Measurements from ENCODE around the gene TOLLIP.

The TOLLIP gene

GRCh38 chr11:1296287-1296686 is 13.1 kb downstream of the TOLLIP start:
- no peak for ATAC-seq
- TF ChIP-seq PPARA (CRISPR knock-in tag; IDR thresholded peaks at IDR 0.05; ENCODE audit: borderline replicate concordance) (no peak), ZFP30 (CRISPR knock-in tag; IDR thresholded peaks at IDR 0.05) (no peak), TSHZ2 (CRISPR knock-in tag; IDR thresholded peaks at IDR 0.05) (no peak), POU6F1 (CRISPR knock-in tag; IDR thresholded peaks at IDR 0.05; ENCODE audit: borderline replicate concordance, low read depth) (no peak), TCF4 (CRISPR knock-in tag; IDR thresholded peaks at IDR 0.05; ENCODE audit: borderline replicate concordance) (no peak), PATZ1 (CRISPR knock-in tag; IDR thresholded peaks at IDR 0.05; ENCODE audit: borderline replicate concordance) (no peak), OSR1 (CRISPR knock-in tag; IDR thresholded peaks at IDR 0.05) (no peak)

- TF ChIP-seq ZNF8 (CRISPR knock-in tag; IDR thresholded peaks at IDR 0.05) (no peak), ISL1 (CRISPR knock-in tag; IDR thresholded peaks at IDR 0.05) (no peak), TCF4 (CRISPR knock-in tag; IDR thresholded peaks at IDR 0.05; ENCODE audit: borderline replicate concordance) (no peak), ZFP30 (CRISPR knock-in tag; IDR thresholded peaks at IDR 0.05) (no peak), ZC3H10 (CRISPR knock-in tag; IDR thresholded peaks at IDR 0.05) (no peak), BACH2 (CRISPR knock-in tag; IDR thresholded peaks at IDR 0.05; ENCODE audit: borderline replicate concordance) (no peak)
- no peak for ATAC-seq
Measured at GRCh38 chr11:1295591-1295990, 13.8 kb downstream of the TOLLIP start.

GRCh38 chr11:1295086-1295485 is 14.3 kb downstream of the TOLLIP start:
- TF ChIP-seq GLIS3 (CRISPR knock-in tag; IDR thresholded peaks at IDR 0.05) (no peak), ZNF70 (CRISPR knock-in tag; IDR thresholded peaks at IDR 0.05) (no peak), RARB (CRISPR knock-in tag; IDR thresholded peaks at IDR 0.05) (no peak), ISL1 (CRISPR knock-in tag; IDR thresholded peaks at IDR 0.05) (no peak), TOX (CRISPR knock-in tag; IDR thresholded peaks at IDR 0.05; ENCODE audit: borderline replicate concordance) (no peak), ZC3H10 (CRISPR knock-in tag; IDR thresholded peaks at IDR 0.05) (no peak), ZNF565 (CRISPR knock-in tag; conservative IDR thresholded peaks at IDR 0.05; ENCODE audit: low read depth) (no peak), ZFP3 (CRISPR knock-in tag; IDR thresholded peaks at IDR 0.05) (no peak), PATZ1 (CRISPR knock-in tag; IDR thresholded peaks at IDR 0.05; ENCODE audit: borderline replicate concordance) (no peak), ESRRG (CRISPR knock-in tag; IDR thresholded peaks at IDR 0.05) (no peak), ZFP30 (CRISPR knock-in tag; IDR thresholded peaks at IDR 0.05) (no peak), CSDC2 (CRISPR knock-in tag; IDR thresholded peaks at IDR 0.05) (no peak), BACH2 (CRISPR knock-in tag; IDR thresholded peaks at IDR 0.05; ENCODE audit: borderline replicate concordance) (no peak), POU6F1 (CRISPR knock-in tag; IDR thresholded peaks at IDR 0.05; ENCODE audit: borderline replicate concordance, low read depth) (no peak), ARNTL (CRISPR knock-in tag; IDR thresholded peaks at IDR 0.05; ENCODE audit: borderline replicate concordance, low read depth) (no peak), ZNF8 (CRISPR knock-in tag; IDR thresholded peaks at IDR 0.05) (no peak), OSR1 (CRISPR knock-in tag; IDR thresholded peaks at IDR 0.05) (no peak)

More at GRCh38 chr11:1295086-1295485, 14.3 kb downstream of the TOLLIP start:
- ATAC-seq: no peak
